T-helper 1 cell treated with Interleukin-12 subunit alpha and Interleukin-12 subunit beta and Interleukin-4 antibody, amounts not matched to agents 30 μg/mL and 1 μg/mL, for 36 hours (primary cell): Measurements from ENCODE around the gene BTN2A1.
A peak's percentile ranks its signal among the peaks of the same experiment; 100 is the strongest.
"Not testable (repeated sequence)": the region's sequence is repeated elsewhere in the genome, so short reads cannot be mapped to it uniquely, and the experiment has no call there.

Experiments
- H3K27ac Mint-ChIP-seq: one replicate; pipeline ENCODE4 v1.8.0; 2021; ENCODE audit warnings: mild to moderate bottlenecking, mixed read lengths
- H3K27me3 Mint-ChIP-seq: one replicate; pipeline ENCODE4 v1.8.0; 2021; ENCODE audit warnings: low read depth, mixed read lengths
- H3K36me3 Mint-ChIP-seq: one replicate; pipeline ENCODE4 v1.8.0; 2021; ENCODE audit warnings: low read depth, mixed read lengths
- H3K4me1 Mint-ChIP-seq: one replicate; pipeline ENCODE4 v1.8.0; 2021; ENCODE audit warnings: low read depth, mixed read lengths
- H3K4me3 Mint-ChIP-seq: one replicate; pipeline ENCODE4 v1.8.0; 2021; ENCODE audit warnings: mild to moderate bottlenecking, moderate library complexity, mixed read lengths
- H3K9me3 Mint-ChIP-seq: one replicate; pipeline ENCODE4 v1.8.0; 2021; ENCODE audit warnings: mixed read lengths

BTN2A1 gene

DNA sequence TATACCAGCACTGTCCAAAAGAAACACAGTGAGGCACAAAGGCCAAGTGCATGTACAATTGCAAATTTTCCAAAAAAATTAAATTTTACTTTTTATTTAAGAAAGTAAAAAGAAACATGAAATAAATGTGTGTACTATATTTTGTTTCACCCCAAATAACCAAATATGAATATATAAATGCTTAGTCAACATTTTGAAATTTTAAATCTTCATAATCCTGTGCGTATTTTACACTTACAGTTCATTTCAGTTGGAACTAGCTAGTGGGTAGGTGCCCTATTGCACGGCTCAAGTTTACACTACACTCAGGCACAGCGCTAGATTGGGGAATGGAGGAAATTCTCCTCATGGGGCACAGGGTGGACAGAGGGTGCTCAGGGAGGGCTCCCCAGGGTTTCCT is 35.4 kb upstream of the BTN2A1 start:
- Mint-ChIP-seq H3K36me3 (peaks cover 21% of the 10 kb centered on the region), H3K4me3 (no peak overlapping the region), H3K9me3 (peaks cover 19% of the 10 kb centered on the region), H3K4me1 (peaks cover 18% of the 10 kb centered on the region), H3K27me3 (no peaks in the 10 kb centered on the region), H3K27ac (no peak overlapping the region)

DNA sequence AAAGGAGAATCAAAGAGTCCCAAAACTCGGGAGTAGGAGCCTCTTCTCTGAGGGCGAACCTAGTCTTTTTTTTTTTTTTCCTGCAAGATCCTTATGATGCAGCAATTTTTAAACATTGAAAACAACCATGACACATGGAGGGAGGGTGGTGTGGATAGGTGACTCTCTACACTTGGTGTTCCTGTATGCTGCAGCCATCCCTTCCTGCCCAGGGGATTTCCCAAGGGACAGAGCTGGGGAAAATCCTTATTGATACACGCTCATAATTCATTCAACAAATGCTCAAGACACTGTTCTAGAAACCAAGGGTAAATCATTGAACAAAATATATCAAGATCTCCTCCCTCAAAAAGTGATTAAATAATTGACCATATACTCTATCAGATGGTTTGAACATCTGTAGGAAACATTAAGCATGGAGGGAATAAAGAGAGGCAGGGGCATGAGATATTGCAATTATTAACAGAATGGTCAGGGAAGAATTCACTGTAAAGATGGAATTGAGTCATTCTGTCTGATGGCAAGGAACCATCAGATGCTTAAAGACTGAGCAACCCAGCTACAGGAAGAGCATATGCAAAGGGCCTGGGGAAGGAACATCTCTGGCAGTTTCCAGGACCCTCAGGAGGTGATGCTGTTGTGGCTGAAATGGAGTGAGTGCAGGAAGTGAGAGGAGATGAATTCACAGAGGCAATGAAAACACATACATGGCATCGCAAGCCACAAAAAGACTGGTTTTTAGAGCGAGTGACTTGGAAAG is 30.9 kb upstream of the BTN2A1 start:
- H3K27ac Mint-ChIP-seq = no peak overlapping the region
- peaks cover 17% of the 10 kb centered on the region for H3K36me3 Mint-ChIP-seq
- no peaks in the 10 kb centered on the region for H3K9me3 Mint-ChIP-seq
- H3K4me3 Mint-ChIP-seq = no peak overlapping the region
- peaks cover 17% of the 10 kb centered on the region for H3K4me1 Mint-ChIP-seq
- no peaks in the 10 kb centered on the region for H3K27me3 Mint-ChIP-seq

DNA sequence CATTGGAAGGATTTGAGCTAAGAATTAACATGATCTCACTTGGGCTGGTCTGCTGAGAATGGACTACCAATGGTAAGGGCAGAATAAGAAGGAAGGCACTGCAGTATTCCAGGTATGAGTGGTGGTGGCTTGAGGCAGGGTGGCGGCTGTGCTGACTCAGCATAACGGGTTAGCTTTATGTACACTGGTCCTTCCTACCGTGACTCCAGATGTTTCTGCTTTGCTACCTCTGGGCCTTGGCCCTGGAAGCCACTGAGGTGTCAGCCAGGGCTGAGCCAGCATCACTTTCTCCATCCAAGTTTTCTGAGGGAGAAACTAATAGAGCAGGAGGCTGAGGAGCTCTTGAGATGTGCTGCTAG is 30.3 kb upstream of the BTN2A1 start:
- Mint-ChIP-seq H3K36me3 (peaks cover 17% of the 10 kb centered on the region), H3K27ac (no peak overlapping the region), H3K4me1 (peaks cover 14% of the 10 kb centered on the region), H3K27me3 (no peaks in the 10 kb centered on the region), H3K9me3 (no peaks in the 10 kb centered on the region), H3K4me3 (no peak overlapping the region)

DNA sequence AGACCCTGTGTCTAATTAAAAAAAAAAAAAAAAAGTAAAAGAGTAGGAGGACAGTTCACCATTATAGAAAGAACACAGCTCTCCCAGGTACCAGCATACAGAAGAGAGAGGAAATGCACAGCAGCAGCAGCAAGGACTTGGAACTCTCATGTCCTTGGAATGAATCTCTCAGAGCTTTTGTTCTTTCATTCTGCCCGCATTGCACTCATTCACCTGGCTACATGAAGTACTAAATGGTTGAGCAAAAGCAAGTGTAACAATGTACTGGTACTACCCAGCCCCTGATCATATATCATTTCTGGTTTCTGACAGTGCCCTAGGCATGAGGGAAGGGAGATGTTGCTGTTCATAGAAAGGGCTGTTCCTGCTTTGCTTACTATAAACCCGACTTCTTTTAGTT is 29.5 kb upstream of the BTN2A1 start:
- Mint-ChIP-seq H3K36me3 (peaks cover 15% of the 10 kb centered on the region), H3K4me1 (peaks cover 13% of the 10 kb centered on the region), H3K4me3 (no peak overlapping the region), H3K27me3 (no peaks in the 10 kb centered on the region), H3K27ac (no peak overlapping the region), H3K9me3 (no peaks in the 10 kb centered on the region)

DNA sequence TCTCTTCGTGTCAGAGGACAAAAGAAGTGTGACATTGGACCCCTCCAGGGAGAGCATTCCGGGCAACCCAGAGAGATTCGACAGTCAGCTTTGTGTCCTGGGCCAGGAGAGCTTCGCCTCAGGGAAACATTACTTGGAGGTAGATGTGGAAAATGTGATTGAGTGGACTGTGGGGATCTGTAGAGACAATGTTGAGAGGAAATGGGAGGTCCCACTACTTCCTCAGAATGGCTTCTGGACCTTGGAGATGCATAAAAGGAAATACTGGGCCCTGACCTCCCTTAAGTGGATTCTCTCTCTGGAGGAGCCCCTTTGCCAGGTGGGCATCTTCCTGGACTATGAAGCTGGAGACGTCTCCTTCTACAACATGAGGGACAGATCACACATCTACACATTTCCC is 27.0 kb upstream of the BTN2A1 start:
- H3K4me1 Mint-ChIP-seq = peaks cover 9% of the 10 kb centered on the region
- H3K27ac Mint-ChIP-seq = no peak overlapping the region
- peaks cover 15% of the 10 kb centered on the region for H3K9me3 Mint-ChIP-seq
- no peak overlapping the region for H3K4me3 Mint-ChIP-seq
- peaks cover 23% of the 10 kb centered on the region for H3K36me3 Mint-ChIP-seq
- H3K27me3 Mint-ChIP-seq = no peaks in the 10 kb centered on the region

DNA sequence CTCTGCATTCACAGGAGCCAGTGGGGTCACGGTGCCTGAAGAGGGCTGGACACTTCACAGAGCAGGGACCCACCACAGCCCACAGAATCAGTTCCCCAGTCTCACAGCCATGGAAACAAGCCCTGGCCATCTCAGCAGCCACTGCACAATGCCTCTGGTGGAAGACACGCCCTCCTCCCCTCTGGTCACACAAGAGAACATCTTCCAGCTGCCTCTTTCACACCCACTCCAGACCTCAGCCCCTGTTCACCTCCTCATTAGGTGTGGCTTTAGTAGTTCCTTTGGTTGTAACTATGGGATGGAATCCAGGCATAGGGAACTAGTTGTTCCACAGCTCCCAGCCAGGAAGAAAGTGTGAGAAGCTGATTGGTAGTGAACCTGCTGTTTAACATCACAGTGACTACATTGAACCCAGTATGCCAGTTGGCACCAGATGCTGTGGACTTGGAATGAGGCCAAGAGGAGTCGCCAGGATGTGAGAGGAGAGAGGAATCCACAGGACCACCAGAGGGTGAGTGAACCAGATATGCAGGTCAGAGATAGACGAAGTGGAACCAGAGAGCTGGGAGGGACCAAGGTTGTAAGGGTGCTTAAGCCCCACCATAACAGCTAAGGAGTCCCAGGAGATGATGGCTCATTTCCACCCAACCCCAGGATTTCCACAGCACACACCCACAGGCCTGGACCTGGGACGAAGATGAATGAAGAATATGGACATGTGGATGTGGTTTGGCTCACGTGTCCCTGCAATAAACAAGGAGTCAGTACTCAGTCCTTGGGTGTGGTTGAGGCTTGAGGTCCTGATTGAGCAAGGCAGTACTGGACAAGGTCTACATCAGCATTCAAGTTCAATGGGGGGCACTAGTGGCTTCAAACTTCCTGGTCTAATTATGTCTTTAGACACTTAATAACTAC is 26.2 kb upstream of the BTN2A1 start:
- Mint-ChIP-seq H3K9me3 (peaks cover 15% of the 10 kb centered on the region), H3K4me1 (peaks cover 7% of the 10 kb centered on the region), H3K4me3 (no peak overlapping the region), H3K27me3 (no peaks in the 10 kb centered on the region), H3K36me3 (peaks cover 21% of the 10 kb centered on the region), H3K27ac (no peak overlapping the region)

DNA sequence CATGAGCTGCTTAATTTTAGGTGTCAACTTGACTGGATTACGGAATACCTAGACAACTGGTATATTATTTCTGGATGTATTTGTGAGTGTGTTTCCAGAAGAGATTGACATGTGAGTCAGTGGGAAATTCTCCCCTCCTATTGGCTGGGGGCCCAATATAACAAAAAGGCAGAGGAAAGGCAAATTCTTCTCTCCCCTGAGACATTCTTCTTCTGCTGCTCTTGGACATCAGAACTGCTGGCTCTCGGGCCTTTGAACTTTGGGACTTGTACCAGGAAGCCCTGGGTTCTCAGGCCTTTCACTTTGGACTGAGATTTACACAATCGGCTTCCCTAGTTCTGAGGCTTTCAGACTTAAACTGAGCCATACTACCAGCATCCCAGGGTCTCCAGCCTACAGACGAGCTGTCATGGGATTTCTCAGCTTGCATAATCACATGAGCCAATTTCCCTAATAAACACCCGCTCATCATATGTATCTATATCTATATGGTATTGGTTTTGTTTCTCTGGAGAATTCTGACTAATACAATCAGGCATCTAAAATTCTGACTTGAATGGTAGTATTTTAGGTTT is 25.0 kb upstream of the BTN2A1 start:
- H3K27me3 Mint-ChIP-seq = no peaks in the 10 kb centered on the region
- H3K36me3 Mint-ChIP-seq = peaks cover 15% of the 10 kb centered on the region
- no peaks in the 10 kb centered on the region for H3K4me1 Mint-ChIP-seq
- H3K9me3 Mint-ChIP-seq = peaks cover 15% of the 10 kb centered on the region
- H3K4me3 Mint-ChIP-seq = no peak overlapping the region
- H3K27ac Mint-ChIP-seq = no peak overlapping the region

DNA sequence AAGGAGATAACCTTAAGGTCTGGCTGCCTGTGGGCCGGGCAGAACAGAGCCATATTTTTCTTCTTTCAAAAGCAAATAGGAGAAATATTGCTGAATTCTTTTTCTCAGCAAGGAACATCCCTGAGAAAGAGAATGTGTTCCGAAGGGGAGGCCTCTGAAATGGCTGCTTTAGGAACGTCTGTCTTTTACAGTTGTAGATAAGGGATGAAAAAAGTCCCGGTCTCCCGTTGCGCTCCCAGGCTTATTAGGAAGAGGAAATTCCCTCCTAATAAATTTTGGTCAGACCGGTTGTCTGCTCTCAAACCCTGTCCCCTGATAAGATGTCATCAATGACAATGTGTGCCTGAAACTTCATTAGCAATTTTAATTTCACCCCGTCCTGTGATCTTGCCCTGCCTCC is 24.1 kb upstream of the BTN2A1 start:
- H3K27me3 Mint-ChIP-seq, H3K4me3 Mint-ChIP-seq, H3K27ac Mint-ChIP-seq, H3K4me1 Mint-ChIP-seq: not testable (repeated sequence)
- peaks cover 15% of the 10 kb centered on the region for H3K9me3 Mint-ChIP-seq
- H3K36me3 Mint-ChIP-seq = peaks cover 15% of the 10 kb centered on the region

DNA sequence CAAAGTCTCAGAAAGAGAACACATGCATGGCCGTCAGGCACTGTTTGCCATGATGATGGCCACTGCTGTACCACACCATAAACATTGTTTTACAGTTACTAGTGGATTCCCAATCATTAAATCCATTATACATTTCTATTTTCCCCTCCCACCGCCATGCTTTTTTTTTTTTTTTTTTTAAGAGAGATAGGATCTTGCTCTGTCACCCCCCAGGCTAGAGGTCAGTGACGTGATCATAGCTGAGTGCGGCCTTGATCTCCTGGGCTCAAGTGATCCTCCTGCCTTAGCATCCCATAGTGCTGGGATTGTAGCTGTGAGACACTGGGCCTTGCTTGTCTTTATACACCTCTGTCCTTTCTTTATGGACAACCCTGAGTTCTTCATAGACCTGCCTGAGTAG is 21.7 kb upstream of the BTN2A1 start:
- Mint-ChIP-seq H3K4me3 (no peak overlapping the region), H3K9me3 (peaks cover 15% of the 10 kb centered on the region), H3K36me3 (peaks cover 18% of the 10 kb centered on the region), H3K27me3 (no peaks in the 10 kb centered on the region), H3K27ac (no peak overlapping the region), H3K4me1 (peaks cover 13% of the 10 kb centered on the region)

DNA sequence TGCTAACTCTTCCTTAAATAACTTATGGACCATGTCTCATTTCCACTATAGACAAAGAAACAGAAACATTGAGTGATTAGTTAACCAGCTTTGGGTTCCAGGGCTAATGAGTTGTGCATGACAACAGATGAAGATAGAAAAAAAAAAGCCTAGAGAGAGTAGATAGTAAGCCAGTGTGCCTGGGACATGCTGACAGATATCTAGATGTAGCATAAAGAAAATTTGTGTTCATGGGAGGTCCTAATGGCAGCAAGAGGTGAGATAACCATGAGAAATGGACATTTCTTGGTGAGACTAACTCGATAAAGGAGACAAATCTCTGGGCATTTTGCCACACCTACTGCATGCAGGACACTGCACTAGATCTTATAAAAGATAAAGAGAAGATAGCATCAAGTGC is 20.2 kb upstream of the BTN2A1 start:
- Mint-ChIP-seq H3K27ac (no peak overlapping the region), H3K4me1 (peaks cover 22% of the 10 kb centered on the region), H3K9me3 (peaks cover 15% of the 10 kb centered on the region), H3K4me3 (no peak overlapping the region), H3K27me3 (no peaks in the 10 kb centered on the region), H3K36me3 (peaks cover 16% of the 10 kb centered on the region)

DNA sequence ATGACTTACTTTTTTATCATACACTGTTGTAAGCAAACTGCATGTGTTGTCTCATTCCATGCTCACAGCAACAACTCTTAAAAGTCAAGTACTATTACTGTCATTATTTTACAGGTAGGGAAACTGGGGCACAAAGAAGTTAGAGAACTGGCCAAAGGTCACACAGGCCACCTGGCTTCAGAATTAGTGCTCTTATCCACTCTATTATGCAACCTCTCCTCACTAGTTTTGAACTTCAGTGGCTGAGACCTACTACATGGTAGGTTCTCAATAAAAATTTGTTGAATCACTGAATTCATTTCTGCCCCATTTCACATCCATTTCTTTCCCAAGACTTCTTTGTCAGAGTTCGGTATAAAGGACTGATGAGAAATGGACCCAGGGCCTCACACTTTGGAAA is 19.8 kb upstream of the BTN2A1 start:
- no peak overlapping the region for H3K4me3 Mint-ChIP-seq
- peaks cover 16% of the 10 kb centered on the region for H3K36me3 Mint-ChIP-seq
- H3K4me1 Mint-ChIP-seq = peaks cover 25% of the 10 kb centered on the region
- peaks cover 15% of the 10 kb centered on the region for H3K9me3 Mint-ChIP-seq
- H3K27ac Mint-ChIP-seq = no peak overlapping the region
- no peaks in the 10 kb centered on the region for H3K27me3 Mint-ChIP-seq

DNA sequence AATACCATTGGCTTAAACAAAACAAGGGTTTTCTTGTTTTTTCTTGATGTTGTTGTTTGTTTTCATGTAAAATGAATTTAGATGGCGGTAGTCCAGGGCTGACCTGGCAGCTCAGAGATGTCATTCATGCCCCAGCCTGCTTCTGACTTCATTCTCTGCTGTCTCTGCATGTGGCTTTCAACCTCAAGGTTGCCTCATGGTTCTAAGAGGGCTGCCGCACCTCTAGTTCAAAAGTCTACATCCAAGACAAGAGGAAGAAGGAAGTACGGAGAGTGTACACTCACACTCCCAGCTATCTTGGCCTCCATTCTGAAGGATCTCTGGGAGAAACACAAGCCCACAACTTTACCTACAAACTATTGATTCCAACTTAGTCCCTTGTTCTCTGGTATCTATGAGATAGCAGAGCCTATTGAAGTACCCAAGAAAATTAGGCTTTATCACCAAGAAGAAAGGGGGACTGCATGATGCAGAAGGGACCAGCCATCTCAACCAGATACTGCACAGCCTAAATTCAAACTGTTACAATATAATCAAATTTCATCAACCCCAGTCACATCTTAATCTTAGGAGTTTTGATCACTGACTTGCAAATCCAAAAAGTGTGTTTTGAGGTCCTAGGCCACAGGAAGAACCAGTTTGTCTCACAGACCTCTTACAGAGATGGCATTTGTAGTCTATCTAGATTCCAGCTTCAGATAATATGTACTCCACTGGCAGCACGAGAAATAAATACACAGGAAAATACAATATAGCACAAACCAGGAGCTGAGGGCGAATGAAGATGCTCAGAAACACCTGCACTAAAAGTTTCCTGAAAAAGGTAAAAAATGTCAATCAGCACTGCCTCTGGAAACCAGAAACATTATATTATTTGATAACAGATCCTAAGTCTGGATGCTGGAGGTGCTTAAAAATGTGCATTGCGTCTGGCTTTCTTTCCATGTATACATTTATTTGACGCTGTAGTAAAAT is 18.3 kb upstream of the BTN2A1 start:
- Mint-ChIP-seq H3K27me3 (no peaks in the 10 kb centered on the region), H3K9me3 (peaks cover 8% of the 10 kb centered on the region), H3K4me1 (peaks cover 29% of the 10 kb centered on the region), H3K4me3 (peak overlapping the region; percentile 96), H3K36me3 (peaks cover 19% of the 10 kb centered on the region), H3K27ac (peak overlapping the region; percentile 96)

DNA sequence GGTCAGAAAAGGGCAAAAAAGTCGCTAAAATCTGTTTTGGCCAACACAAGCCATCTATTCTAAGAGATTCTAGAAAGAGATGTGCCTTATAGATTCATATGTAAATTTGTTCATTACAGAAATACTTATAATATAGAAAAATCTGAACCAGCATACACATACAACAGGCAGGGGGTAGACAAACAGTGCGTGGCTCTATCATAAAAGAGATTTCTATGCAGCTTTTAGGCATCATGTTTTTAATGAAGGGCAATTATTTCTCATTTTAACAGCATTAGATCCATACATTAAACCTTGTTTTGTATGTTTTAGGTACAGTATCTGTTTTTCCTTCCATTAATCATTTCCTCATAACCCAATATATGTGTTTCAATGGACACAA is 16.8 kb upstream of the BTN2A1 start:
- peaks cover 44% of the 10 kb centered on the region for H3K4me1 Mint-ChIP-seq
- no peaks in the 10 kb centered on the region for H3K27me3 Mint-ChIP-seq
- H3K36me3 Mint-ChIP-seq = peaks cover 26% of the 10 kb centered on the region
- peak overlapping the region; percentile 96 for H3K4me3 Mint-ChIP-seq
- no peaks in the 10 kb centered on the region for H3K9me3 Mint-ChIP-seq
- H3K27ac Mint-ChIP-seq = peak overlapping the region; percentile 96

DNA sequence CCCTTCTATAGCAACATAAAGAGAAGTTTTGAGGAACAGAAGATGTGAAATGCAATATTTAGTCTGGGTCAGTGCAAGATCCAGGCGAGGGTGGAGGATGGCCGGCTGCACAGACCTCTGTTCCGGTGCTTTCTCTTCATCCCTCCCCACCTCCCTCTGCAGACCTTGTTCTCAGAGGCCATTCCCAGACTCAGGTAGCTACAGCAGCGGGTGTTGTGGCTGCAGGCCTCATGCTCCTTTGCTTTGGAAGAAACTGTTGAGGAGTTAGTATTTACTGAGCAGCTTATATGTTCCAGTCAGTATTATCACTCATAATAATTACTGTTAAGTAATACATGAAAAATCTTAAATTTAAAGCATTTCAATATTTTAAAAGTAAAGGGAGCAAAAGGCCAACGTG is 15.8 kb upstream of the BTN2A1 start:
- Mint-ChIP-seq H3K27ac (peak overlapping the region; percentile 24), H3K4me3 (peak overlapping the region; percentile 76), H3K4me1 (peaks cover 49% of the 10 kb centered on the region), H3K9me3 (no peaks in the 10 kb centered on the region), H3K36me3 (peaks cover 34% of the 10 kb centered on the region), H3K27me3 (no peaks in the 10 kb centered on the region)
